ENCODE results near the gene MARK2.

The MARK2 gene

DNA sequence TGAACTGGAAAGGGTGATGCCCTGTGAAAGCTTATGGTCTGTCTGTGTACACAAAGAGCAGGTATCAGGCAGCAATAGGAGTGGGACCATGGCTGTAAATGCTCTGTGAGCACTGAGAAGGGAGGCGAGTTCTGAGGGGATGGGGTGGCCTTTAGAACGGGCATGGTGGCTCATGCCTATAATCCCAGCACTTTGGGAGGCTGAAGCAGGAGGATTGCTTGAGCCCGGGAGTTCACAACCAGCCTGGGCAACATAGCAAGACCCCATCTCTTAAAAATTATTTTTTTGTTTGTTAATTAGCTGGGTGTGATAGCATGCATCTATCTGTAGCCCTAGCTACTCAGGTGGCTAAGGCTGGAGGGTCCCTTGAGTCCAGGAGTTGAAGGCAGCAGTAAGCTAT, 22.2 kb upstream of the MARK2 start:
- TF ChIP-seq, protein P1, sequence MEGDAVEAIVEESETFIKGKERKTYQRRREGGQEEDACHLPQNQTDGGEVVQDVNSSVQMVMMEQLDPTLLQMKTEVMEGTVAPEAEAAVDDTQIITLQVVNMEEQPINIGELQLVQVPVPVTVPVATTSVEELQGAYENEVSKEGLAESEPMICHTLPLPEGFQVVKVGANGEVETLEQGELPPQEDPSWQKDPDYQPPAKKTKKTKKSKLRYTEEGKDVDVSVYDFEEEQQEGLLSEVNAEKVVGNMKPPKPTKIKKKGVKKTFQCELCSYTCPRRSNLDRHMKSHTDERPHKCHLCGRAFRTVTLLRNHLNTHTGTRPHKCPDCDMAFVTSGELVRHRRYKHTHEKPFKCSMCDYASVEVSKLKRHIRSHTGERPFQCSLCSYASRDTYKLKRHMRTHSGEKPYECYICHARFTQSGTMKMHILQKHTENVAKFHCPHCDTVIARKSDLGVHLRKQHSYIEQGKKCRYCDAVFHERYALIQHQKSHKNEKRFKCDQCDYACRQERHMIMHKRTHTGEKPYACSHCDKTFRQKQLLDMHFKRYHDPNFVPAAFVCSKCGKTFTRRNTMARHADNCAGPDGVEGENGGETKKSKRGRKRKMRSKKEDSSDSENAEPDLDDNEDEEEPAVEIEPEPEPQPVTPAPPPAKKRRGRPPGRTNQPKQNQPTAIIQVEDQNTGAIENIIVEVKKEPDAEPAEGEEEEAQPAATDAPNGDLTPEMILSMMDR (IDR thresholded peaks at IDR 0.05; ENCODE audit: extremely low read depth, missing control alignments), result no peak
- DNase-seq (ENCODE audit: low spot score), result no peak

DNA sequence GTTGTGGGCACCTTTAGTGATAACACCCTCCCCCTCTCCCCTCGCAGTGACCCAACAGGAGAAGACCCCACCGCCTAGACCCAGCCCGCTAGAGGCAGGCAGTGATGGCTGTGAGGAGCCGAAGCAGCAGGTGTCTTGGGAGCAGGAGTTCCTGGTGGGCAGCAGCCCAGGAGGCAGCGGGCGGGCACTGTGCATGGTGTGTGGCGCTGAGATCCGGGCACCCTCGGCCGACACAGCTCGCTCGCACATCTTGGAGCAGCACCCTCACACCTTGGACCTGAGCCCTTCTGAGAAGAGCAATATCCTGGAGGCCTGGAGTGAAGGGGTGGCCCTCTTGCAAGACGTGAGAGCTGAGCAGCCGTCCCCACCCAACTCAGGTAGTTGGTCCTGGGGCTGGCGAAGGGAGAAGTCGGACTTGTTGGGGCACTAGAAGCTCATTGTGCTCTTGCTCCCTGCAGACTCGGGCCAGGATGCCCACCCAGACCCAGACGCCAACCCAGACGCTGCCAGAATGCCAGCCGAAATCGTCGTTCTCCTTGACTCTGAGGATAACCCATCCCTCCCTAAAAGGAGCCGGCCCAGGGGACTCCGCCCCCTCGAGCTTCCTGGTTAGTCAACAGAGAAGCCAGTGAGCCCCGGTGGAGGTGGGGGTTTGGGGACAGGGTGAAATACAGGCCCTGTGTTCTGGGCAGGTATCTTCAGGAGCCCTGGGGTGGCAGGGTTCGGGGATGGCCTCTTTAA, 21.0 kb upstream of the MARK2 start:
- TF ChIP-seq, protein P1 (IDR thresholded peaks at IDR 0.05; ENCODE audit: extremely low read depth, missing control alignments), result no peak
- no peak for DNase-seq (ENCODE audit: low spot score)

DNA sequence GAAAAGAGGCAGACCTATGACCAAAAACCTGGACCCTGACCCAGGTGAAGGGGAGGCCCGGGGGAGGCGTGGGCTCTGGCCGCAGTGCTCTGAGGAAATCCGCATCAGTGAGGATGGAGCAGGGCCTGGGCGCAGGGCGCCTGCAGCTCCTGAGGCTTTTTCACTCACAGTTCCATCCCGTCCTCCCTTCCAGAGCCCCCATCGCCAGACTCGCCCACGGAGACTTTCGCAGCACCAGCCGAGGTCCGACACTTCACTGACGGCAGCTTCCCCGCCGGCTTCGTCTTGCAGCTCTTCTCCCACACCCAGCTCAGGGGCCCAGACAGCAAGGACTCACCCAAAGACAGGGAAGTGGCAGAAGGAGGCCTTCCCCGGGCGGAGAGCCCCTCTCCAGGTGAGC, 20.3 kb upstream of the MARK2 start:
- TF ChIP-seq, protein P1 (IDR thresholded peaks at IDR 0.05; ENCODE audit: extremely low read depth, missing control alignments), result no peak
- DNase-seq (ENCODE audit: low spot score), result no peak

DNA sequence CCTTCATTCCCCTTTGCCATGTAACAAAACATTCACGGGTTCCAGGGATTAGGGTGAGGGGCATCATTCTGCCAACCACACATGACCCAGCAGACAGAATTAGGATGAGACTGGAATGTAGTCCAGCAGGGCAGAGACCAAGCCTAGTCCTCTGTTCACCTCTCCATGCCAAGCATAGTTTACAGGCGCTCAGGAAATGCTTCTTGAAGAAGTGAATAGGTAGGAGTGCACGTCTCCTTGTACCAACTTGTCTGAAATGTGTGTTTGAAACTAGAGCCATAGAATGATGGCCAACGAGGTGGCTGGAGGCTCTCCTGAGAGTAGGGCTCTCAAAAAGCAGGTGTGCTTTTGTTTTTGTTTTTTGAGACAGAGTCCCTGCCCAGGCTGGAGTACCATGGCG, 17.5 kb upstream of the MARK2 start:
- TF ChIP-seq, protein P1 (IDR thresholded peaks at IDR 0.05; ENCODE audit: extremely low read depth, missing control alignments), result no peak
- no peak for DNase-seq (ENCODE audit: low spot score)

DNA sequence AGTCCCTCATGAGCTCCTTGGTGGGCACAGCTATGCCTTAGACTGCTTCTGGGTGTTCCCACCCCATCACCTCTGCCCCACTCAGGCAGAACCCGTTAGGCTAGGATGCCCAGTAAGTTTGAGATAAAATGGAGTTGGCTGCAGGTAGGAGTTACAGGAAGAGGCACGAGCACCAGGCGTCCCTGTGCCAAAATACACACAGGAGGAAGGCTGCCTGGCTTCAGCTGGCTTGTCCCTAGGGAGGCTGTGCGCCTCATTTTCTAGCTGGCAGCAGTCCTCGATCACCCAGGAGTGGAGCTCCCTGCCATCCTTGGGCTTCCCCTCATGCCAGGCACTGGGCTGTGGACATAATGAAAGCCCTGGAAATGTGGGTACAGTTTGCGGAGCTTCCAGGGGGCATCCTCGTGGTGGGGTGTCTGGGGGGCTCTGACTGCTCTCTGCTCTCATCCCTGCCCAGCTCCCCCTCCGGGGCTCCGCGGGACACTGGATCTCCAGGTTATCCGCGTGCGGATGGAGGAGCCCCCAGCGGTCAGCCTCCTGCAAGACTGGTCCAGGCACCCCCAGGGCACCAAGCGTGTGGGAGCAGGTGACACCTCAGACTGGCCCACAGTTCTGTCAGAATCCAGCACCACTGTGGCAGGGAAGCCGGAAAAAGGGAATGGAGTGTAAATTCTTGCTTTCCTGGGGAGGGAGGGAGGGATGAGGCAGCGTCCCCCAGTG, 12.3 kb upstream of the MARK2 start:
- no peak for DNase-seq (ENCODE audit: low spot score)
- TF ChIP-seq, protein P1 (IDR thresholded peaks at IDR 0.05; ENCODE audit: extremely low read depth, missing control alignments), result no peak

DNA sequence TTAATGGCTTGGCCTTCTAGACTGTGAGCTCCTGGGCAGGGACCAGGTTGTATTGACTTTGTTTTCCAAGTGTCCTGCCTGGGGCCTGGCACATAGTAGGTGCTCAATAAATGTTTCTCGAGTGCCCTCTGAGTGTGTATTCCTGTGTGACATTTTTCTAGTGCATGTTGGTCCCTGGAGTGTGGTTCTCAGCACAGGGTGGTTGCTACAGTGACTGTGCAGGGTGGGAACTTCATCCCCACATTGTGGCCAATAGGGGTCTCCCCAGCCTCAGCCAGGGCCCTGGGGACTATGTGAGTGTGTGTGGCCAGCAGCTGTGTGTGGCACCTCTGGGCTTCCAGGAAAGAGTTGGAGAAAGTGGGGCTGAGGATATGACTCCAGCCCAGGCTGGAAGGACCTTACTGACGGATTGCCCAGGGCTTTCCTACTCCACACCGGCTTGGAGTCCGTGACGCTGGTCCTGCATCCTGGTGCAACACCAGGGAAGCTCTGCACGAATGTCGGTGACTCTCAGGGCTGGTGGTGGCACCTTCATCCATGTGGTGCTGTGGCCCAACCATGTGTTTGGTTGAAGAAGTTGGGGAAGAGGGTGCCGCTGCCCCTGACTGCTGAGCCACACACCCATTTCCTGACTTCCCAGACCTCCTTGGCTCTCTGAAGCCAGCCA, 9.0 kb upstream of the MARK2 start:
- no peak for DNase-seq (ENCODE audit: low spot score)
- TF ChIP-seq, protein P1 (IDR thresholded peaks at IDR 0.05; ENCODE audit: extremely low read depth, missing control alignments), result no peak

DNA sequence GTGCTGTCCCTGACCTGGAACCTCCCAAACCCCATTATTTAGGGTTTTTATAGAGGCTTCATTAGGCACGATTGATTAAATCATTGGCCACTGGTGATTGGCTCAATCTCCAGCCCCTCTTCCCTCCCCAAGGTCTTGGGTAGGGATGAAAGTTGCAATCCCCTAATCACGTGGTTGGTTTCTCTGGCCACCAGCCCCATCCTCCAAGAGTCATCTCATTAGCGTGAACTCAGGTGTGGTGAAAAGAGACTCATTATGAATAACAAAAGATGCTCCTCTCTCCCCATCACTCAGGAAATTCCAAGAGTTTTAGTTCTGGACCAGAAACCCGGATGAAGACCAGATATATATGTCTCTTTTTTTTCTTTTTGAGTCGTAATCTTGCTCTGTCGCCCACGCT, 7.6 kb upstream of the MARK2 start:
- TF ChIP-seq, protein P1 (IDR thresholded peaks at IDR 0.05; ENCODE audit: extremely low read depth, missing control alignments), result no peak
- no peak for DNase-seq (ENCODE audit: low spot score)

Measured in GM20000 (cell line).